H9 (cell line): ENCODE results near the gene ZNF418. TPM values are rescaled to one million over a fixed set of nuclear protein-coding genes. Genes with fewer than 3 reads are reported as not detected.
"Not testable (repeated sequence)": the region's sequence is repeated elsewhere in the genome, so short reads cannot be mapped to it uniquely, and the experiment has no call there.

Experiments used
- DNase-seq: peaks from one replicate; pipeline ENCODE4 v3.0.0-alpha.2; 2017
- H2AFZ ChIP-seq: one replicate; pipeline ENCODE4 v1.6.1; 2013; ENCODE audit warnings: mild to moderate bottlenecking, low read length, control low read depth, moderate library complexity
- H2AK5ac ChIP-seq: 2 replicates; pipeline ENCODE4 v1.6.1; 2013; ENCODE audit warnings: low read length, control low read depth, mixed read lengths; ENCODE audit not compliant: insufficient read length
- H2BK120ac ChIP-seq: one replicate; pipeline ENCODE4 v1.6.1; 2013; ENCODE audit warnings: low read depth, mild to moderate bottlenecking, low read length, control low read depth, inconsistent platforms; ENCODE audit not compliant: poor library complexity, severe bottlenecking
- H2BK12ac ChIP-seq: 2 replicates; pipeline ENCODE4 v1.6.1; 2013; ENCODE audit warnings: low read length, control low read depth, mixed read lengths, low read depth; ENCODE audit not compliant: insufficient read length
- H2BK15ac ChIP-seq: 2 replicates; pipeline ENCODE4 v1.6.1; 2013; ENCODE audit warnings: low read depth, low read length, control low read depth
- H2BK20ac ChIP-seq: one replicate; pipeline ENCODE4 v1.6.1; 2013; ENCODE audit warnings: low read depth, mild to moderate bottlenecking, low read length, control low read depth, inconsistent platforms; ENCODE audit not compliant: poor library complexity, severe bottlenecking
- H2BK5ac ChIP-seq: 2 replicates; pipeline ENCODE4 v1.6.1; 2013; ENCODE audit warnings: low read length, control low read depth, mixed read lengths; ENCODE audit not compliant: insufficient read length
- H3K14ac ChIP-seq: 2 replicates; pipeline ENCODE4 v1.6.1; 2013; ENCODE audit warnings: low read length, control low read depth; ENCODE audit not compliant: insufficient read depth
- H3K18ac ChIP-seq: 2 replicates; pipeline ENCODE4 v1.6.1; 2013; ENCODE audit warnings: low read depth, mild to moderate bottlenecking, mixed read lengths, low read length, control low read depth; ENCODE audit not compliant: insufficient read length
- H3K23ac ChIP-seq: 2 replicates; pipeline ENCODE4 v1.6.1; 2013; ENCODE audit warnings: low read length, control low read depth, mixed read lengths, low read depth; ENCODE audit not compliant: insufficient read length
- H3K23me2 ChIP-seq: 2 replicates; pipeline ENCODE4 v1.6.1; 2013; ENCODE audit warnings: low read depth, mild to moderate bottlenecking, mixed read lengths, low read length, control low read depth; ENCODE audit not compliant: insufficient read length, poor library complexity, severe bottlenecking
- H3K27ac ChIP-seq: 2 replicates; pipeline ENCODE4 v1.5.1; 2013; ENCODE audit warnings: low read length, control low read depth, mixed read lengths, low read depth; ENCODE audit not compliant: insufficient read length
- H3K27me3 ChIP-seq: 2 replicates; pipeline ENCODE4 v1.6.1; 2013; ENCODE audit warnings: low read length, control low read depth, inconsistent platforms; ENCODE audit not compliant: insufficient read depth
- H3K4ac ChIP-seq: 2 replicates; pipeline ENCODE4 v1.6.1; 2013; ENCODE audit warnings: low read depth, mild to moderate bottlenecking, control low read depth, inconsistent platforms, low read length, moderate library complexity
- H3K4me1 ChIP-seq: 2 replicates; pipeline ENCODE4 v1.6.1; 2013; ENCODE audit warnings: low read length, control low read depth, inconsistent platforms; ENCODE audit not compliant: insufficient read depth
- H3K4me2 ChIP-seq: 2 replicates; pipeline ENCODE4 v1.6.1; 2013; ENCODE audit warnings: low read length, control low read depth, mixed read lengths; ENCODE audit not compliant: insufficient read length, insufficient read depth
- H3K56ac ChIP-seq: 2 replicates; pipeline ENCODE4 v1.6.1; 2013; ENCODE audit warnings: low read depth, mild to moderate bottlenecking, mixed read lengths, low read length, control low read depth; ENCODE audit not compliant: insufficient read length
- H3K79me1 ChIP-seq: 2 replicates; pipeline ENCODE4 v1.6.1; 2013; ENCODE audit warnings: low read depth, mild to moderate bottlenecking, moderate library complexity, low read length, control low read depth, inconsistent platforms; ENCODE audit not compliant: insufficient read depth, poor library complexity, severe bottlenecking
- H3K79me2 ChIP-seq: 2 replicates; pipeline ENCODE4 v1.6.1; 2013; ENCODE audit warnings: low read length, control low read depth, inconsistent platforms; ENCODE audit not compliant: insufficient read depth
- H3K9ac ChIP-seq: 2 replicates; pipeline ENCODE4 v1.6.1; 2013; ENCODE audit warnings: low read length, control low read depth, mixed read lengths; ENCODE audit not compliant: insufficient read length; ENCODE audit errors: extremely low read depth
- H3K9me3 ChIP-seq: one replicate; pipeline ENCODE4 v1.6.1; 2013; ENCODE audit warnings: low read depth, low read length, inconsistent platforms; ENCODE audit not compliant: control insufficient read depth
- H3T11ph ChIP-seq: one replicate; pipeline ENCODE4 v1.6.1; 2013; ENCODE audit warnings: mild to moderate bottlenecking, low read length, control low read depth, inconsistent platforms
- H4K20me1 ChIP-seq: one replicate; pipeline ENCODE4 v1.6.1; 2013; ENCODE audit not compliant: control insufficient read depth, insufficient read length, insufficient read depth
- H4K5ac ChIP-seq: 2 replicates; pipeline ENCODE4 v1.6.1; 2013; ENCODE audit warnings: low read depth, mild to moderate bottlenecking, mixed read lengths, low read length, control low read depth; ENCODE audit not compliant: insufficient read length
- H4K8ac ChIP-seq: replicated peaks from 2 replicates; pipeline ENCODE4 v1.6.1; 2013; ENCODE audit warnings: low read length, control low read depth, mixed read lengths, low read depth; ENCODE audit not compliant: insufficient read length
- H4K91ac ChIP-seq: 2 replicates; pipeline ENCODE4 v1.6.1; 2013; ENCODE audit warnings: low read depth, mild to moderate bottlenecking, moderate library complexity, mixed read lengths, low read length, control low read depth; ENCODE audit not compliant: insufficient read length
- H3K27ac Mint-ChIP-seq, 3 experiments: 2 replicates in 2 of 3; 3 replicates in 1 of 3; pipeline ENCODE4 v1.8.0; 2020 to 2021; ENCODE audit warnings: mixed read lengths in 3 of 3, mild to moderate bottlenecking in 1 of 3, moderate library complexity in 1 of 3
- H3K27me3 Mint-ChIP-seq: 2 replicates; pipeline ENCODE4 v1.8.0; 2021; ENCODE audit warnings: low read depth, mild to moderate bottlenecking, moderate library complexity, mixed read lengths
- H3K36me3 Mint-ChIP-seq, 3 experiments: 2 replicates in 2 of 3; 3 replicates in 1 of 3; pipeline ENCODE4 v1.8.0; 2020 to 2021; ENCODE audit warnings: low read depth in 3 of 3, mixed read lengths in 3 of 3; ENCODE audit not compliant: insufficient read depth in 1 of 3
- H3K4me1 Mint-ChIP-seq, 2 experiments: 2 replicates each; pipeline ENCODE4 v1.8.0; 2020; ENCODE audit warnings: mixed read lengths in 2 of 2
- H3K4me3 Mint-ChIP-seq, 2 experiments: 2 replicates in 1 of 2; 3 replicates in 1 of 2; pipeline ENCODE4 v1.8.0; 2020 to 2021; ENCODE audit warnings: mild to moderate bottlenecking in 2 of 2, mixed read lengths in 2 of 2, moderate library complexity in 1 of 2
- H3K9me3 Mint-ChIP-seq, 2 experiments: 2 replicates in 1 of 2; 3 replicates in 1 of 2; pipeline ENCODE4 v1.8.0; 2020; ENCODE audit warnings: mild to moderate bottlenecking in 2 of 2, mixed read lengths in 2 of 2, moderate library complexity in 1 of 2
- WGBS: extraction: QIAGEN DNeasy Blood & Tissue Kit; methylation state at CpG from one replicate; pipeline ENCODE4 v1.1.7; 2013; ENCODE audit warnings: missing lambda C conversion rate, low lambda C conversion rate, mixed read lengths; ENCODE audit not compliant: insufficient read length; ENCODE audit errors: extremely low coverage; 5-methylcytosine and 5-hydroxymethylcytosine counted together
- total RNA-seq: library from RNA; stranded (reverse); gene quantifications from 2 replicates; pipeline ENCODE4 v1.2.1, GENCODE V29; 2021
- TF ChIP-seq, protein P1 (sequence below): fragments of 200-600 bp; sonication (generic); conservative IDR thresholded peaks from 3 replicates; pipeline ENCODE4 v1.8.0; 2021; ENCODE audit warnings: antibody characterized with exemption, mild to moderate bottlenecking

Gene ZNF418
- total RNA-seq, 1 experiment from 2014 or later, result 26.2 TPM

DNA sequence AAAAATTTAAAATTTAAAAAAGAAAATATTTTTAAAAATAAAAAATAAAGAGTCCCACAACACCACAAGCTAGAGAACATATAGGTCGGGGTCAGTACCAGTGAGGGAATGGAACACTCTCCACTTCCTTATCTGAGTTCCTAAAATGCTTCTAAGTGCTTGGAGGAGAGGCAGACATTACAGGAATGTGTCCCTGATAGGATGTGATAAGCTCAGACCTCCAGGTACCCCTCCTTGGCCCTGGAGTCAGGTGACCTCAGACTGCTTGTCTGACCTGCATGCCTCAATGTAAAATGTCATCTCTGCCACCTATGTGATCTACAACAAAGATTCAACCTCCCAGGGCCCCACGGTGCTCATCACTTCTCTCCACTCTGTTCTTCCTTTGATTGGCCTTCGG is 49.2 kb downstream of the ZNF418 start:
- no peak overlapping the region for H3K18ac ChIP-seq
- peaks cover 10% of the 10 kb centered on the region for H3K23me2 ChIP-seq
- H3K14ac ChIP-seq, result no peak overlapping the region
- H3K79me2 ChIP-seq, result peaks cover 46% of the 10 kb centered on the region
- H2BK15ac ChIP-seq, result no peak overlapping the region
- no peak overlapping the region for H2AK5ac ChIP-seq
- Mint-ChIP-seq H3K4me1 (peaks cover 38 to 48% of the 10 kb centered on the region in 2 experiments), H3K27me3 (no peaks in the 10 kb centered on the region), H3K36me3 (peaks cover 43 to 55% (median 49%) of the 10 kb centered on the region in 3 experiments), H3K27ac (peak overlapping the region; percentile 83 to 97 (median 89)), H3K4me3 (peak overlapping the region; percentile 93 to 95), H3K9me3 (peaks cover 0 to 16% of the 10 kb centered on the region in 2 experiments; a peak in 3 of 5 replicates)
- no peak overlapping the region for H3K23ac ChIP-seq
- no peak for DNase-seq
- TF ChIP-seq, protein P1, sequence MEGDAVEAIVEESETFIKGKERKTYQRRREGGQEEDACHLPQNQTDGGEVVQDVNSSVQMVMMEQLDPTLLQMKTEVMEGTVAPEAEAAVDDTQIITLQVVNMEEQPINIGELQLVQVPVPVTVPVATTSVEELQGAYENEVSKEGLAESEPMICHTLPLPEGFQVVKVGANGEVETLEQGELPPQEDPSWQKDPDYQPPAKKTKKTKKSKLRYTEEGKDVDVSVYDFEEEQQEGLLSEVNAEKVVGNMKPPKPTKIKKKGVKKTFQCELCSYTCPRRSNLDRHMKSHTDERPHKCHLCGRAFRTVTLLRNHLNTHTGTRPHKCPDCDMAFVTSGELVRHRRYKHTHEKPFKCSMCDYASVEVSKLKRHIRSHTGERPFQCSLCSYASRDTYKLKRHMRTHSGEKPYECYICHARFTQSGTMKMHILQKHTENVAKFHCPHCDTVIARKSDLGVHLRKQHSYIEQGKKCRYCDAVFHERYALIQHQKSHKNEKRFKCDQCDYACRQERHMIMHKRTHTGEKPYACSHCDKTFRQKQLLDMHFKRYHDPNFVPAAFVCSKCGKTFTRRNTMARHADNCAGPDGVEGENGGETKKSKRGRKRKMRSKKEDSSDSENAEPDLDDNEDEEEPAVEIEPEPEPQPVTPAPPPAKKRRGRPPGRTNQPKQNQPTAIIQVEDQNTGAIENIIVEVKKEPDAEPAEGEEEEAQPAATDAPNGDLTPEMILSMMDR, result no peak
- no peak overlapping the region for H3K4ac ChIP-seq
- no peak overlapping the region for H4K91ac ChIP-seq
- peak overlapping the region; percentile 51 for H3K4me2 ChIP-seq
- H3K56ac ChIP-seq, result no peak overlapping the region
- H3K27ac ChIP-seq, result no peak overlapping the region
- H4K8ac ChIP-seq, result no peak overlapping the region
- no peak overlapping the region for H2AFZ ChIP-seq
- H4K20me1 ChIP-seq, result no peaks in the 10 kb centered on the region
- no peak overlapping the region for H3T11ph ChIP-seq
- H3K9ac ChIP-seq, result no peak overlapping the region
- no peak overlapping the region for H4K5ac ChIP-seq
- no CpG with 5 or more reads among the region's 3 CpGs for WGBS
- H2BK120ac ChIP-seq, result no peak overlapping the region
- no peak overlapping the region for H2BK12ac ChIP-seq
- 0 out of 2 replicates have a peak, but pooled peaks cover 3% of the 10 kb centered on the region for H3K4me1 ChIP-seq
- H3K27me3 ChIP-seq, result no peaks in the 10 kb centered on the region
- H3K79me1 ChIP-seq, result no peaks in the 10 kb centered on the region
- no peak overlapping the region for H2BK5ac ChIP-seq
- no peaks in the 10 kb centered on the region for H3K9me3 ChIP-seq
- H2BK20ac ChIP-seq, result no peak overlapping the region

DNA sequence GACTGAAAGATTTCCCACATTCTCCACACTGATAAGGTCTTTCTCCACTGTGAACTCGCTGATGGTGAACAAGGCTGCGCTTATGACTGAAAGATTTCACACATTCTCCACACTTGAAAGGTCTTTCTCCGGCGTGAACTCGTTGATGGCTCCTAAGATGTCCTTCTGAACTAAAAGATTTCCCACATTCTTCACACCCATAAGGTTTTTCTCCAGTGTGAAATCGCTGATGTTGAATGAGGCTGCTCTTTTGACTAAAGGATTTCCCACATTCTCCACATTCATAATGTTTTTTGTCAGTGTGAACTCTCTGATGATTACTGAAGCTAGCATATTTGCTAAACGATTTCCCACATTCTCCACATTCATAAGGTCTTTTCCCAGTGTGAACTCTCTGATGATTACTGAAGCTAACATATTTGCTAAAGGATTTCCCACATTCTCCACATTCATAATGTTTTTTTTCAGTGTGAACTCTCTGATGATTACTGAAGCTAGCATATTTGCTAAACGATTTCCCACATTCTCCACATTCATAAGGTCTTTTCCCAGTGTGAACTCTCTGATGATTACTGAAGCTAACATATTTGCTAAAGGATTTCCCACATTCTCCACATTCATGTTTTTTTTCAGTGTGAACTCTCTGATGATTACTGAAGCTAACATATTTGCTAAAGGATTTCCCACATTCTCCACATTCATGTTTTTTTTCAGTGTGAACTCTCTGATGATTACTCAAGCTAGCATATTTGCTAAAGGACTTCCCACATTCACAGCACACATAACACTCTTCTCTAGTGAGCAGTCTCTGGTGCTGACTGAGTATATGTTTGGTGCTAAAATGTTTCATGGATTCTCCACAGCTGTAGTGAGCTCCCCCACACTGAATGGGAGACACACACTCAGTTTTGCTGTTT is 61.1 kb downstream of the ZNF418 start:
- not testable (repeated sequence) for H2BK120ac ChIP-seq, H3K4me1 ChIP-seq, H3K79me1 ChIP-seq, H2BK20ac ChIP-seq, H2AK5ac ChIP-seq, H4K8ac ChIP-seq, H3K27ac ChIP-seq, H3K27me3 Mint-ChIP-seq, H3K4me3 Mint-ChIP-seq, H4K20me1 ChIP-seq, H2BK15ac ChIP-seq, H4K91ac ChIP-seq, H3K14ac ChIP-seq, H2BK12ac ChIP-seq, H3K4me2 ChIP-seq, H3K23me2 ChIP-seq, H4K5ac ChIP-seq, H3K27me3 ChIP-seq, DNase-seq, H3K9ac ChIP-seq, H3K27ac Mint-ChIP-seq, H3T11ph ChIP-seq, H3K4ac ChIP-seq, H3K18ac ChIP-seq, H3K23ac ChIP-seq, H2BK5ac ChIP-seq, H3K4me1 Mint-ChIP-seq, H3K56ac ChIP-seq, H2AFZ ChIP-seq
- Mint-ChIP-seq H3K36me3 (peaks cover 87 to 94% (median 93%) of the 10 kb centered on the region in 3 experiments), H3K9me3 (peaks cover 66 to 75% of the 10 kb centered on the region in 2 experiments)
- Histone ChIP-seq H3K79me2 (peaks cover 20% of the 10 kb centered on the region; the same call in 1 of the 2 replicates), H3K9me3 (peaks cover 44% of the 10 kb centered on the region)
- WGBS, result no CpG with 5 or more reads among the region's 8 CpGs
